Measurements from ENCODE around the gene PAPOLB. TPM values are rescaled to one million over a fixed set of nuclear protein-coding genes. Genes with fewer than 3 reads are reported as not detected.

Gene PAPOLB
- total and polyA plus RNA-seq, 2 of the 8 experiments (the other 6 are each of a cell fraction or from before 2014, with no cell fraction given) = 0.02 to 0.15 TPM

DNA sequence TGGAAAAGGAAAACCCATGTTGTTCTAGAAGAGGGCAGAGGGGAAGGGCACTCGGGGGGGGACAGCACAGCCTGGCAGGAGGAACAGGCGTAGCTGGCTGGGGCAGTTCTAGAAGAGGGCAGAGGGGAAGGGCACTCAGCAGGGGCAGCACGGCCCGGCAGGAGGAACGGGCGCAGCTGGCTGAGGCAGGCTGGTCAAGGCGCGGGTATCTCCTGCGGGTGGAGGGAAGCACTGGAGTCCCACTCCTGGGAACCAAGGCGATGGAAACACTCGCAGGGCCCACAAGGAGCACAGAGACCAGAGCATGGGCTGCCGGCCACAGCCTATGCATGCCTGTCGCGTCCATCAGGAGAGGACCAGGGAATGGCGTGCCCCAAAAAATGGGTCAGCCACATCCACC, 36.7 kb downstream of the PAPOLB start:
- CTCF ChIA-PET (ENCODE audit: partially characterized antibody) = interaction anchor here (0.6 to 1.2 kb wide), 6 partner anchors 17 to 462 kb away, joined by 3 to 4 read pairs (median 3); no protein-coding TSS in a partner anchor
- 89% methylated on average over 13 of the region's 15 CpGs; no CpG with 5 or more reads in 1 of the 2 experiments for WGBS, 2 experiments (ENCODE audit: extremely low coverage in 1 of 2, insufficient coverage in 1 of 2, insufficient read length in 1 of 2, insufficient replicate concordance in 2 of 2, low coverage in 1 of 2, low lambda C conversion rate in 2 of 2, missing lambda C conversion rate in 1 of 2)
- Histone ChIP-seq H2BK5ac (ENCODE audit: low read depth, low read length) (no peak overlapping the region), H4K8ac (ENCODE audit: extremely low read depth, insufficient read depth, low read length) (no peak overlapping the region), H3K23me2 (ENCODE audit: low read depth, low read length) (no peaks in the 10 kb centered on the region), H3K4me2 (ENCODE audit: insufficient read depth in 1 of 2, low read depth in 2 of 2, low read length in 2 of 2) (no peak overlapping the region), H3K14ac (ENCODE audit: insufficient read length) (no peak overlapping the region), H4K20me1 (replicated peaks in 1 of 2; ENCODE audit: control insufficient read depth in 1 of 2, insufficient read depth in 2 of 2, low read length in 2 of 2) (peaks cover 0 to 2% of the 10 kb centered on the region in 2 experiments), H3K9me3 (ENCODE audit: insufficient read depth in 2 of 2, low read depth in 1 of 2, low read length in 1 of 2) (no peaks in the 10 kb centered on the region), H2BK12ac (ENCODE audit: low read depth, low read length) (no peak overlapping the region), H3K79me2 (ENCODE audit: control insufficient read depth in 1 of 2, insufficient read depth in 2 of 2, low read length in 2 of 2) (no peaks in the 10 kb centered on the region), H3K27me3 (replicated peaks in 1 of 4; ENCODE audit: control insufficient read depth in 3 of 4, extremely low read depth in 1 of 4, insufficient read depth in 3 of 4, low read length in 3 of 4) (no peaks in the 10 kb centered on the region), H3K36me3 (ENCODE audit: control insufficient read depth in 2 of 4, insufficient read depth in 4 of 4, low read length in 3 of 4) (no peaks in the 10 kb centered on the region), H3K4me3 (ENCODE audit: extremely low read depth in 1 of 4, insufficient read depth in 2 of 4, low read depth in 3 of 4, low read length in 4 of 4) (no peak overlapping the region), H3K79me1 (ENCODE audit: low read depth, low read length) (no peaks in the 10 kb centered on the region), H3K4ac (replicated peaks; ENCODE audit: insufficient read length, low read depth, low read length) (no peak overlapping the region), H2AFZ (ENCODE audit: low read length) (no peak overlapping the region), H4K91ac (replicated peaks; ENCODE audit: insufficient read length, low read length) (no peak overlapping the region), H3K9ac (replicated peaks in 1 of 4; ENCODE audit: extremely low read depth in 1 of 4, low read depth in 3 of 4, low read length in 3 of 4) (no peak overlapping the region), H3K18ac (ENCODE audit: extremely low read depth, low read length) (no peak overlapping the region), H3K23ac (ENCODE audit: insufficient read length) (no peak overlapping the region), H3K27ac (ENCODE audit: low read depth, low read length) (no peak overlapping the region), H3K56ac (replicated peaks; ENCODE audit: insufficient read length, low read depth, low read length) (no peak overlapping the region), H4K5ac (ENCODE audit: insufficient read length, low read depth, low read length) (no peak overlapping the region), H2AK5ac (ENCODE audit: low read depth, low read length) (no peak overlapping the region), H2BK15ac (ENCODE audit: low read length) (no peak overlapping the region), H2BK120ac (replicated peaks; ENCODE audit: low read depth, low read length) (no peak overlapping the region), H2BK20ac (ENCODE audit: low read length) (no peak overlapping the region), H3K4me1 (replicated peaks in 1 of 4; ENCODE audit: control insufficient read depth in 3 of 4, insufficient read depth in 4 of 4, low read length in 3 of 4) (no peaks in the 10 kb centered on the region)
- DNase-seq (ENCODE audit: low read depth in 1 of 2, low spot score in 2 of 2) (no peak), FAIRE-seq (no peak)
- TF ChIP-seq SAP30 (IDR thresholded peaks at IDR 0.05; ENCODE audit: insufficient read depth, insufficient replicate concordance, low read length) (no peak), NANOG (IDR thresholded peaks at IDR 0.05; ENCODE audit: insufficient read depth, low read depth, low read length, poor library complexity, severe bottlenecking) (no peak), FOSL1 (IDR thresholded peaks at IDR 0.05; ENCODE audit: insufficient read depth, low read depth, low read length) (no peak), CTBP2 (IDR thresholded peaks at IDR 0.05; ENCODE audit: borderline replicate concordance, insufficient read depth, insufficient read length, low read length) (no peak), GTF2F1 (IDR thresholded peaks at IDR 0.05; ENCODE audit: borderline replicate concordance, low read depth, low read length) (no peak), SP4 (IDR thresholded peaks at IDR 0.05; ENCODE audit: low read length) (no peak)
- TF ChIP-seq, protein P1, sequence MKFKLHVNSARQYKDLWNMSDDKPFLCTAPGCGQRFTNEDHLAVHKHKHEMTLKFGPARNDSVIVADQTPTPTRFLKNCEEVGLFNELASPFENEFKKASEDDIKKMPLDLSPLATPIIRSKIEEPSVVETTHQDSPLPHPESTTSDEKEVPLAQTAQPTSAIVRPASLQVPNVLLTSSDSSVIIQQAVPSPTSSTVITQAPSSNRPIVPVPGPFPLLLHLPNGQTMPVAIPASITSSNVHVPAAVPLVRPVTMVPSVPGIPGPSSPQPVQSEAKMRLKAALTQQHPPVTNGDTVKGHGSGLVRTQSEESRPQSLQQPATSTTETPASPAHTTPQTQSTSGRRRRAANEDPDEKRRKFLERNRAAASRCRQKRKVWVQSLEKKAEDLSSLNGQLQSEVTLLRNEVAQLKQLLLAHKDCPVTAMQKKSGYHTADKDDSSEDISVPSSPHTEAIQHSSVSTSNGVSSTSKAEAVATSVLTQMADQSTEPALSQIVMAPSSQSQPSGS (IDR thresholded peaks at IDR 0.05; ENCODE audit: low read length) = no peak
- POLR2A ChIA-PET (ENCODE audit: partially characterized antibody) = no interaction called here

Data from H1 (cell line).